HEK293T (cell line): ENCODE results near the gene STARD5.
A peak's percentile ranks its signal among the peaks of the same experiment; 100 is the strongest.

Source experiments
- CTCF ChIA-PET: fragments of 350-600 bp; formaldehyde crosslinking; extraction: SDS; loops from one replicate; lab custom pipeline; 2021; ENCODE audit warnings: antibody characterized with exemption, inconsistent platforms; lab: Yijun Ruan, JAX
- POLR2A ChIA-PET: fragments of 350-600 bp; formaldehyde crosslinking; extraction: SDS; loops from one replicate; lab custom pipeline; 2020; ENCODE audit warnings: antibody characterized with exemption, inconsistent platforms; lab: Yijun Ruan, JAX
- DNase-seq: peaks from one replicate; pipeline ENCODE4 v3.0.0; 2012; ENCODE audit warnings: mixed read lengths; ENCODE audit errors: extremely low spot score
- ARNT ChIP-seq: fragments of 450-650 bp; IDR thresholded peaks from 2 replicates; pipeline ENCODE4 v1.6.1; 2017; ENCODE audit warnings: mild to moderate bottlenecking
- BHLHE40 ChIP-seq: fragments of 450-650 bp; IDR thresholded peaks from 2 replicates; pipeline ENCODE4 v1.6.1; 2016; ENCODE audit warnings: mild to moderate bottlenecking, moderate library complexity, borderline replicate concordance
- CTBP1 ChIP-seq: fragments of 450-650 bp; IDR thresholded peaks from 2 replicates; pipeline ENCODE4 v1.6.1; 2016; ENCODE audit warnings: borderline replicate concordance
- ELF4 ChIP-seq: fragments of 450-650 bp; IDR thresholded peaks from 2 replicates; pipeline ENCODE4 v1.6.1; 2017; ENCODE audit warnings: antibody characterized with exemption
- FOXA1 ChIP-seq: fragments of 450-650 bp; IDR thresholded peaks from 2 replicates; pipeline ENCODE4 v1.6.1; 2016; ENCODE audit warnings: mild to moderate bottlenecking
- FOXK2 ChIP-seq: fragments of 450-650 bp; IDR thresholded peaks from 2 replicates; pipeline ENCODE4 v1.6.1; 2016; ENCODE audit warnings: mild to moderate bottlenecking
- FOXM1 ChIP-seq: fragments of 450-650 bp; IDR thresholded peaks from 2 replicates; pipeline ENCODE4 v1.6.1; 2017; ENCODE audit warnings: mild to moderate bottlenecking, borderline replicate concordance
- HDGF ChIP-seq: fragments of 450-650 bp; IDR thresholded peaks from 2 replicates; pipeline ENCODE4 v1.6.1; 2017; ENCODE audit warnings: antibody characterized with exemption, borderline replicate concordance
- L3MBTL2 ChIP-seq: fragments of 450-650 bp; conservative IDR thresholded peaks from 2 replicates; pipeline ENCODE4 v1.6.1; 2016; ENCODE audit warnings: mild to moderate bottlenecking
- LEF1 ChIP-seq: fragments of 450-650 bp; IDR thresholded peaks from 2 replicates; pipeline ENCODE4 v1.6.1; 2017; ENCODE audit warnings: mild to moderate bottlenecking, borderline replicate concordance
- NFRKB ChIP-seq: fragments of 450-650 bp; IDR thresholded peaks from 2 replicates; pipeline ENCODE4 v1.6.1; 2016; ENCODE audit warnings: mild to moderate bottlenecking, moderate library complexity
- SP1 ChIP-seq: fragments of 450-650 bp; IDR thresholded peaks from 2 replicates; pipeline ENCODE4 v1.6.1; 2017
- SUZ12 ChIP-seq: fragments of 450-650 bp; IDR thresholded peaks from 2 replicates; pipeline ENCODE4 v1.6.1; 2016; ENCODE audit warnings: mild to moderate bottlenecking
- TARDBP ChIP-seq: fragments of 450-650 bp; IDR thresholded peaks from 2 replicates; pipeline ENCODE4 v1.6.1; 2016
- ZNF384 ChIP-seq: fragments of 450-650 bp; IDR thresholded peaks from 2 replicates; pipeline ENCODE4 v1.6.1; 2016
- TF ChIP-seq, protein P1 (sequence below): fragments of 450-650 bp; IDR thresholded peaks from 2 replicates; pipeline ENCODE4 v1.6.1; 2016

Gene STARD5

GRCh38 chr15:81295486-81296121 lies 28.3 kb downstream of the STARD5 start:
- CTCF ChIA-PET = interaction anchor here (0.6 to 0.9 kb wide), 3 partner anchors 20 to 28 kb away, joined by 3 to 6 read pairs (median 4); partner anchors contain the start of gene STARD5
- no peak for TF ChIP-seq TARDBP
- TF ChIP-seq FOXK2 = no peak
- TF ChIP-seq HDGF = no peak
- TF ChIP-seq SUZ12 = no peak
- TF ChIP-seq, protein P1, sequence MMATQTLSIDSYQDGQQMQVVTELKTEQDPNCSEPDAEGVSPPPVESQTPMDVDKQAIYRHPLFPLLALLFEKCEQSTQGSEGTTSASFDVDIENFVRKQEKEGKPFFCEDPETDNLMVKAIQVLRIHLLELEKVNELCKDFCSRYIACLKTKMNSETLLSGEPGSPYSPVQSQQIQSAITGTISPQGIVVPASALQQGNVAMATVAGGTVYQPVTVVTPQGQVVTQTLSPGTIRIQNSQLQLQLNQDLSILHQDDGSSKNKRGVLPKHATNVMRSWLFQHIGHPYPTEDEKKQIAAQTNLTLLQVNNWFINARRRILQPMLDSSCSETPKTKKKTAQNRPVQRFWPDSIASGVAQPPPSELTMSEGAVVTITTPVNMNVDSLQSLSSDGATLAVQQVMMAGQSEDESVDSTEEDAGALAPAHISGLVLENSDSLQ = no peak
- TF ChIP-seq BHLHE40 = no peak
- no peak for TF ChIP-seq ELF4
- TF ChIP-seq ARNT = no peak
- no peak for TF ChIP-seq LEF1
- no peak for TF ChIP-seq ZNF384
- TF ChIP-seq FOXM1 = no peak
- TF ChIP-seq SP1 = no peak
- no peak for TF ChIP-seq CTBP1
- no peak for TF ChIP-seq FOXA1
- TF ChIP-seq NFRKB = no peak
- no peak for TF ChIP-seq L3MBTL2
- DNase-seq = no peak
- POLR2A ChIA-PET = interaction anchor here (1.1 kb wide), 1 partner anchor 28 kb away, joined by 5 read pairs; the partner anchor contains the start of gene STARD5

DNA sequence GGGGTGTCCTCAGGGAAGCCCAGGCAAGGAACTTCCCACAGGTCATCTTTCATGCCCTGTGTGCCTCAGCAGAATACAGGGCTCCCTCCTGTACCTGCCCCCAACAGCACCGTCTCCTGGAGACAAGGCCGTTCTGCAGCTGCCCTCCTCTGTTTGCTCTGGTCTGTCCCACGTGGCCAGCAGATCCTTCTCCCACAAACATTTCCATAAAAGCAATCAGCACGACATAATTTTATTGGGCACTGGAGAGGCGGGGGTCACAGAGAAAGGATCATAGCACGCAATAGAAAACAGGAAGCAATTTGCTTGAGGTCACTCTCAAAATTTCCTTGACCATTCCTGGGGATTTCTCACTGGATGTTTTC lies 29.4 kb downstream of the STARD5 start:
- DNase-seq = peak; percentile 21
- TF ChIP-seq LEF1 = no peak
- no peak for TF ChIP-seq BHLHE40
- no peak for TF ChIP-seq SP1
- TF ChIP-seq, protein P1 = no peak
- no peak for TF ChIP-seq ZNF384
- no peak for TF ChIP-seq FOXK2
- TF ChIP-seq CTBP1 = no peak
- TF ChIP-seq L3MBTL2 = no peak
- TF ChIP-seq SUZ12 = no peak
- TF ChIP-seq FOXA1 = no peak
- TF ChIP-seq NFRKB = no peak
- ChIA-PET POLR2A (no interaction called here), CTCF (no interaction called here)

DNA sequence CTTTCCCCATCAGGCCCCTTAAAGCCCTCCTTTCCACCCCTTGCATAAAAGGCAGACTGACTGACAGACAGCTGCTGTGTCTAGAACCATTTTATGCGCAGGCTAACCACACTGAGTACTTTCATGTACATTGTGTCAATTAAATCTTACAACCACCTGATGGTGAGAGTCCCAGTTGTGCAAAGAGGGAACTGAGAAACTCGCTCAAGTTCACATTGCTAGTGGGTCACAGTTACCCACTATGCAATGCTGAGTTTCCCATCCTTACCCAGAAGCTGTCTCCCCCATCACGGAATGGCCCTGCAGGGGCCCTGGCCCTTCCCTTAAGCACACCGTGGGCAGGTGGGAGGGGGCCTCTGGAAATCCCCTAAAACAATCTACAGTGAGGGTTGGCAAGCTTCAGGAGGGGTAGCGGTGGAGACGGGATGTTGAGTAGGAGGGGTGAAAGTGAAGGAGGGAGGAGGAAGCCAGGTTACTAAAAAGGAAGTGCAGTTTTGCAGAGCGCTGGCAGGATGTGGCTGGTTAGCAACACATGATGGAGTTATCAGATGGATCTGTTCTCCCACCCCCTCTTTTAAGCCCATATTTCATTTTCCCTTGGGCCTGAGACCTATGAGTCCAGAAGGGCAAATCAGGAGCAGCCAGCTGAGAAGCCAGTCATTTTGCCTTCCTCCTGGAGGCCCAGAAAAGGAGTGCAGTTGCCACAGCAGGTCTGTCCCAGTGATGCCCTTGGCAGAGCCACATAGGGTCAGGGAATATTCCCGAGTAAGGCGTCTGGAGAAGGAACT lies 30.0 kb downstream of the STARD5 start:
- ChIA-PET CTCF (interaction anchor here (0.6 kb wide), 1 partner anchor 1008 kb away, joined by 3 read pairs; no protein-coding TSS in a partner anchor), POLR2A (no interaction called here)
- TF ChIP-seq ARNT = no peak
- TF ChIP-seq, protein P1 = no peak
- DNase-seq = no peak

GRCh38 chr15:81292523-81293001 lies 31.4 kb downstream of the STARD5 start:
- no peak for DNase-seq
- TF ChIP-seq L3MBTL2 (no peak), SUZ12 (no peak), ARNT (no peak), FOXM1 (no peak), FOXK2 (no peak), NFRKB (no peak), TARDBP (no peak), ELF4 (no peak), FOXA1 (no peak), LEF1 (no peak), HDGF (no peak), SP1 (no peak), BHLHE40 (no peak), ZNF384 (no peak), CTBP1 (no peak)
- TF ChIP-seq, protein P1 = no peak
- CTCF ChIA-PET = interaction anchor here (1.0 to 1.4 kb wide), 2 partner anchors 18 to 27 kb away, joined by 3 to 5 read pairs; no protein-coding TSS in a partner anchor
- POLR2A ChIA-PET = interaction anchor here (1.1 kb wide), 1 partner anchor 31 kb away, joined by 3 read pairs; the partner anchor contains the start of gene STARD5

DNA sequence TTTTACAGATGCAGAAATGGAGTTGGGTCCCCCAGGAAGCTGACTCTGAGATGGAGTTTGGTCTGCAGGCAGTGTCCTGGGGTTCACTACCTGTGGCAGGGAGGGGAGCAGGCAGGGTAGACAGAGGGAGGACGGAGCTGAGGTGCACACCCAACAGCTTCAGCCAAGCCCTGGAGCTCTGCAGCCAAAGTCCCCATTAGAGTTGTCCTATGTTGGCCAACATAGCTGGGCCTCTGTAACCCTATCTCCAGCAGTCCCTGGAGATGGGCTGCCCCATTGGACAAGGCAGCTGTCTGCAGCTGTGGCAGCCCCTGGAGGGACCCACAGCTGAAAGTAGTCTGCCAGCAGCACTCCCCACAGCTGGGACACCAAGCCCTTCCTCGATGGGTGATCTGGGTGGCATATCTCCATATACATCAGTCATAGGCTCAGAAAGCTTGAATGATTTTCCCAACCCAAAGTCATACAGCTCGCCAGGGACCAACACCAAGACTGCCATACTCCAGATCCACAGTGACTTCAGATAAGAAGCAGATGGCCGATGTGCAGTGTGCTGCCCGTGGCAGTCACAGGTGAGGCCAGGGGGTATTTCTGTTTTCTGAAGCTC lies 31.9 kb downstream of the STARD5 start:
- ChIA-PET POLR2A (interaction anchor here (1.1 kb wide), 1 partner anchor 32 kb away, joined by 3 read pairs; the partner anchor contains the start of gene STARD5), CTCF (interaction anchor here (1.0 to 1.4 kb wide), 2 partner anchors 17 to 26 kb away, joined by 3 to 5 read pairs; no protein-coding TSS in a partner anchor)
- TF ChIP-seq, protein P1 = no peak
- TF ChIP-seq SP1 (no peak), ZNF384 (no peak), NFRKB (no peak), CTBP1 (no peak)
- no peak for DNase-seq
